ENCODE data around the gene EVC2. TPM values are rescaled to one million over a fixed set of nuclear protein-coding genes. Genes with fewer than 3 reads are reported as not detected.
"Not testable (repeated sequence)": the region's sequence is repeated elsewhere in the genome, so short reads cannot be mapped to it uniquely, and the experiment has no call there.

The EVC2 gene
- total RNA-seq, 4 donors from 2014 or later, result 7.8 to 22.2 (median 9.9) TPM

DNA sequence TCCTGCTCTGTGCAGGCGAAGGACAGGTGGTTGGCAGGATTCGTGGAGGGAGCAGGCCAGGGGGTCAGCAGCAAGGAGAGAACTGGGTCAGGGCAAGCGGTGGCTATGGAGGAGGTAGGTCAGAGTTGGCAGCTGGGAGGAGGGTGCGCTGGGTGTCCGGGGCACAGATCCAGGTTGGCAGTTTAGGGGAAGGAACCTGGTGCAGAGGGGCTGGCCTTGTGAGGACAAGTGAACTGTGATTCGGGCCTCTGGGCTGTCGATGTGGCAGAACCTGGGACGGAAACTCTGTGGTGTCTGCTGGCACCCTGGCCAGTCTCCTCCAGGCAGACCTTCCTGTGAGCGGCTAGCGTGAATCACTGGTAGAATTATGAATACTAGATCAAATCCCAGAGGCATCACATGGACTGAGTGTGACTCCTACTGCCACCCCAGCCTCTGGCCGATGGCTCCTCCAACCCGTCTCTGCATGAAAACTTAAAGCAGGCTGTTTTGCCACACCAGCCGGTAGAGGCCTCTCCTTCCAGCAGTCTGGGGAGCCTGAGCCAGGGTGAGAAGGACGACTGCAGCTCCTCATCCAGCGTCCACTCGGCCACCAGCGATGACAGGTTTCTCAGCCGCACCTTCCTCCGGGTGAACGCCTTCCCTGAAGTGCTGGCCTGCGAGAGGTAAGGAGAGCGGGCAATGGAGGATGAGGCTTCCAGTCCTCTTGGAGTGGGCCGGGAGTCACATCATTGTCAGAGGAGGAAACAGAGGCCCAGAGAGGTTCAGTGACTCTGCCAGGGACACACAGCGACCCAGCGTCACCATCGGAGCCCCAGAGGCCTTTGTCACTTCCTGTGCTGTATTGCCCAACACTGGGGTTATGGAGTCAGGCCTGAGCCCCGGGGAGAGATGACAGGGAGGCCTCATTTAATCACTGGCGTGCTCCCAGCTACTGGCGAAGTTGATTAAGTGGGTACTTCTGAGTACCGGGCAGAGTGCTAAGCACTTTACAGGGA is 22.9 kb upstream of the EVC2 start:
- DNase-seq (ENCODE audit: low spot score in 2 of 2), result no peak

GRCh38 chr4:5730436-5730835 is 22.1 kb upstream of the EVC2 start:
- Histone ChIP-seq H3K9me3 (no peaks in the 10 kb centered on the region), H3K4me1 (no peaks in the 10 kb centered on the region), H3K36me3 (peaks cover 57% of the 10 kb centered on the region), H3K27ac (no peak overlapping the region), H3K27me3 (no peaks in the 10 kb centered on the region), H3K4me3 (no peak overlapping the region)
- no peak for TF ChIP-seq CTCF (IDR thresholded peaks at IDR 0.05)
- no peak for TF ChIP-seq EP300 (IDR thresholded peaks at IDR 0.05)
- TF ChIP-seq POLR2AphosphoS5 (IDR thresholded peaks at IDR 0.05), result no peak
- TF ChIP-seq POLR2A (IDR thresholded peaks at IDR 0.05), result no peak
- no peak for DNase-seq (ENCODE audit: low spot score in 2 of 2)
- 90% methylated on average over 7 of the region's 10 CpGs for WGBS

More for the DNA sequence above, 22.9 kb upstream of the EVC2 start:
- Histone ChIP-seq H3K4me1 (no peaks in the 10 kb centered on the region), H3K36me3 (peaks cover 65% of the 10 kb centered on the region), H3K27me3 (no peaks in the 10 kb centered on the region), H3K9me3 (no peaks in the 10 kb centered on the region), H3K27ac (no peak overlapping the region), H3K4me3 (no peak overlapping the region)
- 91% methylated on average over 27 of the region's 30 CpGs for WGBS
- no peak for TF ChIP-seq POLR2AphosphoS5 (IDR thresholded peaks at IDR 0.05)
- TF ChIP-seq EP300 (IDR thresholded peaks at IDR 0.05), result no peak
- TF ChIP-seq CTCF (IDR thresholded peaks at IDR 0.05), result no peak
- TF ChIP-seq POLR2A (IDR thresholded peaks at IDR 0.05), result no peak

DNA sequence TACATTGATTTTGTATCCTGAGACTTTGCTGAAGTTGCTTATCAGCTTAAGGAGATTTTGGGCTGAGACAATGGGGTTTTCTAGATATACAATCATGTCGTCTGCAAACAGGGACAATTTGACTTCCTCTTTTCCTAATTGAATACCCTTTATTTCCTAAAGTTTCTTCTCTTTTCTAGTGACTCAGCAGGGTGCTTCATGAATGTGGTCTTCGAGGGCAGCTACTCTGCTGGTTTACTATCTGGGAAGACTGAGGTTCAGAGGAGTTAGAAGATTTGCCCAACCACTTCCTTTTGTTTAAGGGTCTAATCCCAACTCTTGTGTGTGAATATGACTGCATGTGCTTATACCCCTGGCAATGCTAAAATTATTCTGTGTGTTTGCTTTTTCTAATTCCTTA is 20.1 kb upstream of the EVC2 start:
- H3K4me3 ChIP-seq; H3K27me3 ChIP-seq; H3K4me1 ChIP-seq; H3K27ac ChIP-seq; H3K9me3 ChIP-seq; DNase-seq (ENCODE audit: low spot score in 2 of 2): not testable (repeated sequence)
- 64% methylated on average over 2 of the region's 2 CpGs for WGBS
- peaks cover 40% of the 10 kb centered on the region for H3K36me3 ChIP-seq

DNA sequence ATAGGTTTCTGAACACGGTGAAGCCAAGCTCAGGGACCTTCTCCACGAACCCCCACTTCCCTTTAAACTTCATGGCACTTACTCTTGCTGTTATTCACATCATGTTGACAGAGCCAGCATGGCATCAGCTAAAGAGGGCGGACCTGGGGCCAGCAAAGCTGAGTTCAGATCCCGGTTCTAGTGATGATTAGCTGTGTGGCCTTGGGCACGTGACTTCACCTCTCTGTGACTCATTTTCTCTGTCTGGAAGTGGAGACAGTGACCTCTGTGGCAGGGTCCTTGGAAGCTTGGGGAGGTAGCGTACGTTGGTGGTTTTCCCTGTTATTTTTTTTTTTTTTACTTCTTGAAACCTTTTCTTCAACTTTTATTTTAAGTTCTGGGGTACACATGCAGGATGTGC is 16.0 kb upstream of the EVC2 start:
- Histone ChIP-seq H3K4me1 (no peaks in the 10 kb centered on the region), H3K9me3 (no peaks in the 10 kb centered on the region), H3K4me3 (no peak overlapping the region), H3K36me3 (peaks cover 14% of the 10 kb centered on the region), H3K27ac (no peak overlapping the region), H3K27me3 (no peaks in the 10 kb centered on the region)
- TF ChIP-seq EP300 (IDR thresholded peaks at IDR 0.05), result no peak
- TF ChIP-seq CTCF (IDR thresholded peaks at IDR 0.05), result no peak
- no peak for TF ChIP-seq POLR2AphosphoS5 (IDR thresholded peaks at IDR 0.05)
- TF ChIP-seq POLR2A (IDR thresholded peaks at IDR 0.05), result no peak
- 97% methylated on average over 7 of the region's 7 CpGs for WGBS
- no peak for DNase-seq (ENCODE audit: low spot score in 2 of 2)

DNA sequence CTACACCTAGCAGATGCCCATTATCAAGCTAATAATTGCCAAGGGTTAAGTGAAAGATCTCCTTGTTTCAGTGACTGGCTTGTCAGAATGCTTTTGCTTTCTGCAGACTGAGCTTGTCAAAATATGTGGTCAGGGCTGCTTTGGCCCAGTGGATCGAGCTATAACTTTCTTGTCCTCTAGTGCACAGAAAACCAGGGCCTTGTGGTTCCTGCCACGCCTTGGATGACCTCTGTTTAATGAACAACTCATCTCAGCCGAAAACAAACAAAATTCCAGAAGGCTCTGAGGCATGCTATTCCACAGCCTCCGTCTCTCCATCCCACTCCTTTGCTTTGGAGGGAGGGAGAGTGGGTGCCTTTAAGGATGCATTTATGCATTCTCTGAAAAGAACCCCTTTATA is 14.0 kb upstream of the EVC2 start:
- H3K4me3 ChIP-seq, result no peak overlapping the region
- H3K9me3 ChIP-seq, result no peaks in the 10 kb centered on the region
- H3K4me1 ChIP-seq, result no peaks in the 10 kb centered on the region
- peaks cover 14% of the 10 kb centered on the region for H3K36me3 ChIP-seq
- no peak for TF ChIP-seq POLR2A (IDR thresholded peaks at IDR 0.05)
- no peak for TF ChIP-seq POLR2AphosphoS5 (IDR thresholded peaks at IDR 0.05)
- TF ChIP-seq CTCF (IDR thresholded peaks at IDR 0.05), result no peak
- no peak for TF ChIP-seq EP300 (IDR thresholded peaks at IDR 0.05)
- no peak overlapping the region for H3K27ac ChIP-seq
- 63% methylated on average over 4 of the region's 4 CpGs for WGBS
- no peak for DNase-seq (ENCODE audit: low spot score in 2 of 2)
- no peaks in the 10 kb centered on the region for H3K27me3 ChIP-seq
